ENCODE data around the gene PRLR. TPM values are rescaled to one million over a fixed set of nuclear protein-coding genes. Genes with fewer than 3 reads are reported as not detected.
"Not testable (repeated sequence)": the region's sequence is repeated elsewhere in the genome, so short reads cannot be mapped to it uniquely, and the experiment has no call there.

PRLR gene
- total RNA-seq, 1 donor from 2014 or later: not detected

- peaks cover 13% of the 10 kb centered on the region for H3K27me3 Mint-ChIP-seq
- no peaks in the 10 kb centered on the region for H3K36me3 Mint-ChIP-seq (ENCODE audit: low read depth)
- H3K27ac Mint-ChIP-seq: no peak overlapping the region
- H3K4me3 Mint-ChIP-seq: no peak overlapping the region
- H3K4me1 Mint-ChIP-seq: no peaks in the 10 kb centered on the region
- intact Hi-C loops (cut with micrococcal nuclease): no loop called here
- no peaks in the 10 kb centered on the region for H3K9me3 Mint-ChIP-seq
- DNase-seq: no peak
Observed at GRCh38 chr5:35045280-35045679, 185.0 kb downstream of the PRLR start.

GRCh38 chr5:35044649-35045048 lies 185.6 kb downstream of the PRLR start:
- H3K27me3 Mint-ChIP-seq: peaks cover 15% of the 10 kb centered on the region
- H3K4me3 Mint-ChIP-seq: no peak overlapping the region
- H3K27ac Mint-ChIP-seq: no peak overlapping the region
- H3K4me1 Mint-ChIP-seq: no peaks in the 10 kb centered on the region
- intact Hi-C loops (cut with micrococcal nuclease): no loop called here
- no peaks in the 10 kb centered on the region for H3K9me3 Mint-ChIP-seq
- H3K36me3 Mint-ChIP-seq (ENCODE audit: low read depth): no peaks in the 10 kb centered on the region
- no peak for DNase-seq

GRCh38 chr5:35042781-35043180 lies 187.5 kb downstream of the PRLR start:
- intact Hi-C loops (cut with micrococcal nuclease): no loop called here
- Mint-ChIP-seq H3K27ac (no peak overlapping the region), H3K4me3 (no peak overlapping the region), H3K36me3 (ENCODE audit: low read depth) (no peaks in the 10 kb centered on the region), H3K9me3 (no peaks in the 10 kb centered on the region), H3K27me3 (peaks cover 17% of the 10 kb centered on the region), H3K4me1 (no peaks in the 10 kb centered on the region)
- DNase-seq: no peak

GRCh38 chr5:35041261-35041660 lies 189.0 kb downstream of the PRLR start:
- intact Hi-C loops (cut with micrococcal nuclease): no loop called here
- DNase-seq: no peak
- no peaks in the 10 kb centered on the region for H3K4me1 Mint-ChIP-seq
- no peak overlapping the region for H3K27ac Mint-ChIP-seq
- no peaks in the 10 kb centered on the region for H3K9me3 Mint-ChIP-seq
- H3K27me3 Mint-ChIP-seq: peaks cover 17% of the 10 kb centered on the region
- no peak overlapping the region for H3K4me3 Mint-ChIP-seq
- no peaks in the 10 kb centered on the region for H3K36me3 Mint-ChIP-seq (ENCODE audit: low read depth)

GRCh38 chr5:35038891-35039290 lies 191.4 kb downstream of the PRLR start:
- intact Hi-C loops (cut with micrococcal nuclease): no loop called here
- no peak overlapping the region for H3K27ac Mint-ChIP-seq
- H3K27me3 Mint-ChIP-seq: peaks cover 19% of the 10 kb centered on the region
- H3K4me1 Mint-ChIP-seq: no peaks in the 10 kb centered on the region
- H3K36me3 Mint-ChIP-seq (ENCODE audit: low read depth): no peaks in the 10 kb centered on the region
- no peaks in the 10 kb centered on the region for H3K9me3 Mint-ChIP-seq
- no peak for DNase-seq
- H3K4me3 Mint-ChIP-seq: no peak overlapping the region

- no peak overlapping the region for H3K4me3 Mint-ChIP-seq
- no peaks in the 10 kb centered on the region for H3K4me1 Mint-ChIP-seq
- H3K36me3 Mint-ChIP-seq (ENCODE audit: low read depth): no peaks in the 10 kb centered on the region
- H3K9me3 Mint-ChIP-seq: no peaks in the 10 kb centered on the region
- DNase-seq: no peak
- no peak overlapping the region for H3K27ac Mint-ChIP-seq
- peaks cover 14% of the 10 kb centered on the region for H3K27me3 Mint-ChIP-seq
- intact Hi-C loops (cut with micrococcal nuclease): no loop called here
Observed at GRCh38 chr5:35036536-35036935, 193.8 kb downstream of the PRLR start.

GRCh38 chr5:35035929-35036328 lies 194.4 kb downstream of the PRLR start:
- H3K4me3 Mint-ChIP-seq; DNase-seq; H3K9me3 Mint-ChIP-seq; H3K4me1 Mint-ChIP-seq; H3K27ac Mint-ChIP-seq; H3K36me3 Mint-ChIP-seq (ENCODE audit: low read depth); intact Hi-C loops (cut with micrococcal nuclease): not testable (repeated sequence)
- peaks cover 14% of the 10 kb centered on the region for H3K27me3 Mint-ChIP-seq

- H3K36me3 Mint-ChIP-seq (ENCODE audit: low read depth): no peaks in the 10 kb centered on the region
- H3K4me1 Mint-ChIP-seq: no peaks in the 10 kb centered on the region
- H3K27me3 Mint-ChIP-seq: peaks cover 12% of the 10 kb centered on the region
- intact Hi-C loops (cut with micrococcal nuclease): no loop called here
- H3K9me3 Mint-ChIP-seq: no peaks in the 10 kb centered on the region
- DNase-seq: no peak
- no peak overlapping the region for H3K4me3 Mint-ChIP-seq
- no peak overlapping the region for H3K27ac Mint-ChIP-seq
Observed at GRCh38 chr5:35035271-35035670, 195.0 kb downstream of the PRLR start.

- intact Hi-C loops (cut with micrococcal nuclease): no loop called here
Observed at GRCh38 chr5:35032356-35032755, 197.9 kb downstream of the PRLR start.

GRCh38 chr5:35031276-35031675 lies 199.0 kb downstream of the PRLR start:
- H3K4me1 Mint-ChIP-seq: no peaks in the 10 kb centered on the region
- intact Hi-C loops (cut with micrococcal nuclease): no loop called here

More at GRCh38 chr5:35032356-35032755, 197.9 kb downstream of the PRLR start:
- Mint-ChIP-seq H3K9me3 (no peaks in the 10 kb centered on the region), H3K4me1 (no peaks in the 10 kb centered on the region), H3K36me3 (ENCODE audit: low read depth) (no peaks in the 10 kb centered on the region), H3K27ac (no peak overlapping the region), H3K27me3 (peaks cover 7% of the 10 kb centered on the region), H3K4me3 (no peak overlapping the region)
- DNase-seq: no peak

GRCh38 chr5:35030426-35031100 lies 199.7 kb downstream of the PRLR start:
- H3K27ac Mint-ChIP-seq: no peak overlapping the region
- no peak for DNase-seq
- H3K27me3 Mint-ChIP-seq: peaks cover 9% of the 10 kb centered on the region
- intact Hi-C loops (cut with micrococcal nuclease): no loop called here
- no peak overlapping the region for H3K4me3 Mint-ChIP-seq
- H3K4me1 Mint-ChIP-seq: no peaks in the 10 kb centered on the region
- H3K9me3 Mint-ChIP-seq: no peaks in the 10 kb centered on the region
- H3K36me3 Mint-ChIP-seq (ENCODE audit: low read depth): no peaks in the 10 kb centered on the region

More at GRCh38 chr5:35031276-35031675, 199.0 kb downstream of the PRLR start:
- no peaks in the 10 kb centered on the region for H3K9me3 Mint-ChIP-seq
- H3K27me3 Mint-ChIP-seq: peaks cover 9% of the 10 kb centered on the region
- H3K27ac Mint-ChIP-seq: no peak overlapping the region
- H3K4me3 Mint-ChIP-seq: no peak overlapping the region
- DNase-seq: no peak
- H3K36me3 Mint-ChIP-seq (ENCODE audit: low read depth): no peaks in the 10 kb centered on the region

GRCh38 chr5:35029333-35029732 lies 201.0 kb downstream of the PRLR start:
- no peaks in the 10 kb centered on the region for H3K9me3 Mint-ChIP-seq
- intact Hi-C loops (cut with micrococcal nuclease): no loop called here
- H3K36me3 Mint-ChIP-seq (ENCODE audit: low read depth): no peaks in the 10 kb centered on the region
- H3K4me1 Mint-ChIP-seq: no peaks in the 10 kb centered on the region
- no peak overlapping the region for H3K27ac Mint-ChIP-seq
- no peak overlapping the region for H3K4me3 Mint-ChIP-seq
- no peak for DNase-seq
- H3K27me3 Mint-ChIP-seq: peaks cover 7% of the 10 kb centered on the region

GRCh38 chr5:35026941-35027340 lies 203.3 kb downstream of the PRLR start:
- Mint-ChIP-seq H3K4me3 (no peak overlapping the region), H3K9me3 (no peaks in the 10 kb centered on the region), H3K4me1 (no peaks in the 10 kb centered on the region), H3K27me3 (peaks cover 7% of the 10 kb centered on the region), H3K27ac (no peak overlapping the region), H3K36me3 (ENCODE audit: low read depth) (no peaks in the 10 kb centered on the region)
- intact Hi-C loops (cut with micrococcal nuclease): no loop called here
- no peak for DNase-seq

- Mint-ChIP-seq H3K27me3 (peaks cover 7% of the 10 kb centered on the region), H3K36me3 (ENCODE audit: low read depth) (no peaks in the 10 kb centered on the region), H3K9me3 (no peaks in the 10 kb centered on the region), H3K4me3 (no peak overlapping the region), H3K27ac (no peak overlapping the region), H3K4me1 (no peaks in the 10 kb centered on the region)
- DNase-seq: no peak
- intact Hi-C loops (cut with micrococcal nuclease): no loop called here
Observed at GRCh38 chr5:35026280-35026840, 203.9 kb downstream of the PRLR start.

Data from activated CD4-positive, alpha-beta T cell treated with anti-CD3 and anti-CD28 coated beads, Interleukin-2, amount 10 ng/mL, durations not matched to agents 24 days and 14 days (primary cell).